Hepatocyte (in vitro differentiated cells): ENCODE results near the gene DCBLD1. TPM values are rescaled to one million over a fixed set of nuclear protein-coding genes. Genes with fewer than 3 reads are reported as not detected.
A peak's percentile ranks its signal among the peaks of the same experiment; 100 is the strongest.

Source experiments
- DNase-seq: peaks from one replicate; pipeline ENCODE4 v3.0.0-alpha.2; 2016; ENCODE audit warnings: low spot score
- H2AFZ ChIP-seq: fragments of 200-600 bp; sonication (generic); 2 replicates; pipeline ENCODE4 v1.6.0; 2016; ENCODE audit warnings: antibody characterized with exemption, mild to moderate bottlenecking
- H3K27ac ChIP-seq: fragments of 200-600 bp; sonication (generic); 2 replicates; pipeline ENCODE4 v1.5.1; 2016; ENCODE audit warnings: mild to moderate bottlenecking
- H3K27me3 ChIP-seq: fragments of 200-600 bp; sonication (generic); 2 replicates; pipeline ENCODE4 v1.6.1; 2016
- H3K36me3 ChIP-seq: fragments of 200-600 bp; sonication (generic); replicated peaks from 2 replicates; pipeline ENCODE4 v1.5.1; 2016; ENCODE audit warnings: low read depth; ENCODE audit not compliant: insufficient read depth
- H3K4me1 ChIP-seq: fragments of 200-600 bp; sonication (generic); 2 replicates; pipeline ENCODE4 v1.5.1; 2016; ENCODE audit warnings: mild to moderate bottlenecking, moderate library complexity; ENCODE audit not compliant: insufficient read depth
- H3K4me2 ChIP-seq: fragments of 200-600 bp; sonication (generic); 2 replicates; pipeline ENCODE4 v1.6.0; 2016
- H3K4me3 ChIP-seq: fragments of 200-600 bp; sonication (generic); 2 replicates; pipeline ENCODE4 v1.5.1; 2016; ENCODE audit warnings: mild to moderate bottlenecking
- H3K79me2 ChIP-seq: fragments of 200-600 bp; sonication (generic); 2 replicates; pipeline ENCODE4 v1.6.0; 2017; ENCODE audit warnings: mild to moderate bottlenecking
- H3K9me2 ChIP-seq: fragments of 200-600 bp; sonication (generic); replicated peaks from 2 replicates; pipeline ENCODE4 v1.6.0; 2017; ENCODE audit warnings: mild to moderate bottlenecking; ENCODE audit not compliant: insufficient read depth
- H3K9me3 ChIP-seq: fragments of 200-600 bp; sonication (generic); 2 replicates; pipeline ENCODE4 v1.5.1; 2016; ENCODE audit warnings: low read depth, mild to moderate bottlenecking
- H4K20me1 ChIP-seq: fragments of 200-600 bp; sonication (generic); 2 replicates; pipeline ENCODE4 v1.6.0; 2016; ENCODE audit warnings: mild to moderate bottlenecking; ENCODE audit not compliant: insufficient read depth, poor library complexity, severe bottlenecking
- CTCF ChIP-seq: fragments of 200-600 bp; sonication (generic); IDR thresholded peaks from 2 replicates; pipeline ENCODE4 v1.5.1; 2016; ENCODE audit warnings: antibody characterized with exemption, mild to moderate bottlenecking; ENCODE audit not compliant: poor library complexity
- EZH2 ChIP-seq: fragments of 200-600 bp; sonication (generic); IDR thresholded peaks from 2 replicates; pipeline ENCODE4 v1.6.1; 2016; ENCODE audit warnings: antibody characterized with exemption, mild to moderate bottlenecking, borderline replicate concordance
- EZH2phosphoT487 ChIP-seq: fragments of 200-600 bp; sonication (generic); IDR thresholded peaks from one replicate; pipeline ENCODE4 v1.6.1; 2018; ENCODE audit warnings: antibody characterized with exemption, mild to moderate bottlenecking, low read depth, moderate library complexity; ENCODE audit not compliant: unreplicated experiment, severe bottlenecking
- WGBS: methylation state at CpG from one replicate; pipeline ENCODE4 v1.1.6; 2016; ENCODE audit warnings: low lambda C conversion rate; ENCODE audit errors: missing lambda C conversion rate; 5-methylcytosine and 5-hydroxymethylcytosine counted together
- polyA plus RNA-seq: library from polyadenylated mRNA; unstranded; fragments of >200 nt; fragmentation: Nextera tagmentation; extraction: Ambion mirVana; gene quantifications from 2 replicates; pipeline ENCODE4 v1.2.1, GENCODE V29; 2016
- total RNA-seq: library from RNA; depleted of rRNA; stranded (reverse); fragments of >200 nt; gene quantifications from 2 replicates; pipeline ENCODE4 v1.2.3, GENCODE V29; 2014

Gene DCBLD1
- total and polyA plus RNA-seq, 2 experiments from 2014 or later: 18.9 to 23.8 TPM

GRCh38 chr6:117496383-117496990 lies 14.0 kb downstream of the DCBLD1 start:
- no peaks in the 10 kb centered on the region for H4K20me1 ChIP-seq
- no peak overlapping the region for H3K27ac ChIP-seq
- no peak overlapping the region for H2AFZ ChIP-seq
- no peaks in the 10 kb centered on the region for H3K9me2 ChIP-seq
- WGBS: 67% methylated on average over 1 of the region's 1 CpG
- no peak for DNase-seq
- no peaks in the 10 kb centered on the region for H3K9me3 ChIP-seq
- no peaks in the 10 kb centered on the region for H3K36me3 ChIP-seq
- peaks cover 21% of the 10 kb centered on the region for H3K4me1 ChIP-seq
- H3K79me2 ChIP-seq: peaks cover 91% of the 10 kb centered on the region
- no peak overlapping the region for H3K4me3 ChIP-seq
- H3K4me2 ChIP-seq: peak overlapping the region; percentile 28
- H3K27me3 ChIP-seq: no peaks in the 10 kb centered on the region
- TF ChIP-seq EZH2 (no peak), CTCF (no peak), EZH2phosphoT487 (no peak)

- peak overlapping the region; percentile 28 for H3K4me2 ChIP-seq
- H3K27ac ChIP-seq: peak overlapping the region; percentile 3
- no peaks in the 10 kb centered on the region for H3K9me3 ChIP-seq
- DNase-seq: no peak
- no peaks in the 10 kb centered on the region for H3K9me2 ChIP-seq
- peaks cover 92% of the 10 kb centered on the region for H3K79me2 ChIP-seq
- no peaks in the 10 kb centered on the region for H4K20me1 ChIP-seq
- no peak overlapping the region for H2AFZ ChIP-seq
- WGBS: 63% methylated on average over 1 of the region's 1 CpG
- H3K4me3 ChIP-seq: no peak overlapping the region
- peaks cover 21% of the 10 kb centered on the region for H3K4me1 ChIP-seq
- H3K36me3 ChIP-seq: no peaks in the 10 kb centered on the region
- no peaks in the 10 kb centered on the region for H3K27me3 ChIP-seq
- TF ChIP-seq EZH2: no peak
- no peak for TF ChIP-seq CTCF
- TF ChIP-seq EZH2phosphoT487: no peak
These were observed 14.8 kb downstream of the DCBLD1 start for GRCh38 chr6:117497237-117497636.

GRCh38 chr6:117498159-117498558 lies 15.7 kb downstream of the DCBLD1 start:
- no peak for TF ChIP-seq EZH2
- no peak for TF ChIP-seq EZH2phosphoT487
- TF ChIP-seq CTCF: no peak
- Histone ChIP-seq H2AFZ (no peak overlapping the region), H3K79me2 (peaks cover 93% of the 10 kb centered on the region), H3K4me2 (no peak overlapping the region), H3K4me1 (peaks cover 21% of the 10 kb centered on the region), H3K27me3 (no peaks in the 10 kb centered on the region), H3K4me3 (no peak overlapping the region), H3K9me2 (no peaks in the 10 kb centered on the region), H3K36me3 (no peaks in the 10 kb centered on the region), H3K27ac (peak overlapping the region; percentile 53), H3K9me3 (no peaks in the 10 kb centered on the region), H4K20me1 (no peaks in the 10 kb centered on the region)
- DNase-seq: no peak
- 38% methylated on average over 2 of the region's 2 CpGs for WGBS
